ENCODE measurements around the gene HELZ2.
A peak's percentile ranks its signal among the peaks of the same experiment; 100 is the strongest.

The HELZ2 gene

DNA sequence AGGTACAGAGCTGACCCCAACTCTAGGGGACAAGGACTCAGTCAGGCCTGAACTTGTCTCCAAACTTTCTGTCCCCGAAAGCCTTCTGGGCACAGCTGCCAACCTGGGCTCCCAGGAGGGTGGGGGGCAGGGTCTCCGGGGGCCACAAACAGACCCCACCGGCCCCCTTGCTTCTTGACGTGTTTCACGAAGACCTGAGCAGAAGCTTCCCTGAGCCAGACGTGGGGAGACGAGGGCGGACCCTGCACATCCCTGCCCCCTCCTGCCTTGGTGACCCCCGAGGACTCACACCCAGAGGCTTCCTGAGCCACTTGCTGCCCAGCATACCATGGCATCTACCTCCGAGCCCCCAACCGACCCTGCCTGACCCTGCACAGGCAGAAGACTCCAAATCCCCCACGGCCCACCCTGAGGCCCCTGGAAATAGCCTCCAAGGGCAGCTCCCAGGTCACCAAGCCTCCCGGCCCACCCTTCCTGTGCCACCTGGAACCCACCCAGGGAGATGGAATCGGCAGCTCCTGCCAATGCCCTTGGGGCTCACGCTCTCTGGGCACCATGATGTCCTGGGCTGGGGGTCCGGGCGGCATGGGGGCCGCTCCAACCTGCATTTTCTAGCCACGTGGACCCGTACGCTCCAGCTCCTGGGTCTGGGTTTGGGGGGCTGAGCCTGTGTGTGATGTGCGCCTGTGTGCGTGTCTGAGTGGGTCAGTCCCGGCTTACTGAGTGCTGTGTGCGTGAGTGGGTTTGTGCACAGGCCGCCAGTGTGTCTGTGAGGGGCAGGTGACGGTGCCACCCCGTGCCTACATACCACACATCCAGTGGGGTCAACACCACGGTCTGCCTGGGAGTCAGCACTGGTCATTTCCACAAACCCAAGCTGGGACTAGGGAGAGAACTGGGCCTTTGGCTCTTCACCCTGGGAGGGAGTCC lies 34.3 kb downstream of the HELZ2 start:
- no peak for DNase-seq (ENCODE audit: low spot score)

DNA sequence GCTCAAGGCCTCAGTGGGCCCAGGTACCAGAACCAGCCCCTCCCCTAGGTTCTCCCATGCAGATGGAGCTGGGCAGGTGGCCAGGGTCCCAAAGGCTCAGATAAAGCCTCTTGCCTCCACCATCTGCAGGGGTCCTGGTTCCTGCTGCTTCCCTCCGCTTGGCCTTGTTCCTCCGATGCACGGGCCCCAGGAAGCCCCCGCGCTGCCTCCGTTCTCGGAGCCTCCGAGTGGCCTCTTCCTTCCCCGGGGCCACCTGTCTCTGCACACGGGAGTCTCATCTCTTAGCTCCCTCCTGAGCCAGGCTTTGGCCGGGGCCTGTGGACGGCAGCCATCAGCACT lies 35.0 kb downstream of the HELZ2 start:
- DNase-seq (ENCODE audit: low spot score) = no peak

DNA sequence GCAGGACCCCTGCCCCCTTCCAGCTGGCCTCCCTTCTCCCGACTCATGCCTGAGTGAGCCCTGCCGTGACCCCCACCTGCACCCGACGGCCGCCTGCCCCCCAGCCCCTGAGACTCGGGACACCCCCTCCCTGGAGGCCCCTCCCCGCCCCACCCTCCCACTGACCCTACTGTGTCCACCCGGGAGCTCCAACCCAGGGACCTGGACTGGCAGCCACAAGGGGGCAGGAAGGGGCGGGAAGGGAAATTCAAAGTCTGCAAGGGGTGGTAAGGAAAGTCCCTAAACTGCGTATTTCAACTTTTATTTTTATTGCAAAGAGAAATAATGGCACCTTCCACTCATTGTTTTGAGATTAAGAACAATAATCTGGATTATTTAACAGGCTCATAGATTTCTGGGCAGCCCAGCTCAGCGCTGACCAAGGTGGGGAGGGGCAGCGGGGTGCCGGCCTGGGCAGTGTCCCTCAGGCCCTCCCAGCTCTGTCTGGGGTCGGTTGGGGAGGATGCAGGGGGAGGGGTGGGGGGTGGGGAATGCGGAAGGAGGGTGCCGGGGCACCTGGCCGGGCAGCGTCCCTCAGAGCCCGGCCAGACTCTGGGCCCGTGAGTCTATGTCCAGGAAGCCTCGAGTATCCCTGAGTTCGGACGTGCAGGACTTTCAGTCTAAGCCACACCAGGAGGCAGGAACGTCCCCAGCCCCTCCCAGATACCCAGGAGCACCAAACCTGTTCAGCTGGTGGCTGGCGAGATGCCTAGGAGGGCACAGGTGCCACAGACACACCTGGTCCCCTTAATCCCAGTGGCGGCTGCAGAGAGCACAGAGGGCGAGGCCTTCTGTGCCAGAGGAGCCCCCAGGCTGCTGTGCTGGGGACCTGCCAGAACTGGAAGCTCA lies 35.6 kb downstream of the HELZ2 start:
- DNase-seq (ENCODE audit: low spot score) = no peak

DNA sequence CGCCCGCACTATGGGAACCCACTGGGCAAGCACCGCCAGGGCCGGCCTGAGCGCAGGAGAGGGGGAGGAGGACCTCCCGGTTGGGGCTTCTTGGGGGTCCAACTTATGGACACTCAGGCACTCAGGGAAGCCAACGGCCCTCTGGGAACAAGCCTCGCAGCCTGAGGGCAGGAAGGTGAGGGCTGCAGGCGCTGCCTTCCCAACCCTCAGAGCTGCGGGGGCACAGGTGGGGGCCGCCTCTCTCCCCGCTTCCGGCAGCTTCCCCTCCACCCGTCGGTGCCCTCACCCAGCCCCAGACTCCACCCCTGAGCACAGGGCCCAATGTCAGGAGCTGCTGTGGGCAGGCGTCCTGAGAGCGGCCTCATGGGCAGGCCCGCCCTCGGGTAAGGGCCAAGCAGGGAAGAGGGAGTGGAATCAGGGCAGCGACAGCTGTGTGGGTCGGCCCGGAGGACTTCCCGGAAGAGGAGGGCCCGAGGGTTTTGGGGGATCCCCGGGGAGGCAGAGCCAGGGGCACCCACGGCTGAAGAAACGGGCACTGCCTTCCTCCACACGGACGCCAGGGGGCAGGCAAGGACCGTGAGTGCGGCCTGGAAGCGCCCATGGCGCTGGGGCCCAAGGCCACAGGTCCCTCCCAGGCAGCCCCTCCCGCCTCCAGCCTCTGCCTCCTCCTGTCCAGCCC lies 36.4 kb downstream of the HELZ2 start:
- peak; percentile 86 for DNase-seq (ENCODE audit: low spot score)

DNA sequence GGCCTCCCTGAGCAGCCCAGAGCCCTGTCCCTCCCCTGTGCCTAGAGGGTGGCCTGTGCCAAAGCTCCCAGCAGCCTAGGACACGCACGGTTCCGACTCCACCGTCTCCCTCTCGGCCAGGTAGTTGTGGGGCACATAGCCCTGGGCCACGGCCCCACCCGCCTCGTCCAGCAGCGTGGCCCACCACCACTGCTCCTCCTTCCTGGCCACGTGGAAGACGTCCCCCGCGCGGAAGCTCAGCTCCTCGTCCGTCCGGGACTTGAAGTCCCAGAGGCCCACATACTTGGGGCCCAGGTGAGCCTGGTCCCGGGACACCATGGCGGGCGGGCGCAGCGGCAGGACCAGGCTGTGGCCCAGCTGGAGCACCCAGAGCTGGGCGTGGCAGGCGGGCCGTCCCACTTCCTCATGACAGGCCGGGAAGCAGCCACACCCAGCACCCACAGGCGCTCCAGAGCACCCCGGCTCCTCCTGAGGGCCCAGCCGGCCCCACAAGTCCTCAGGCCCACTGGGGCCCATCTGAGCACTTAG lies 37.0 kb downstream of the HELZ2 start, which contains the start of gene PTK6:
TSS of gene PTK6 (minus strand) at position 380 of the 528 bp plus-strand sequence. CDS start at position 318, 62 bp downstream.
- DNase-seq (ENCODE audit: low spot score) = no peak

DNA sequence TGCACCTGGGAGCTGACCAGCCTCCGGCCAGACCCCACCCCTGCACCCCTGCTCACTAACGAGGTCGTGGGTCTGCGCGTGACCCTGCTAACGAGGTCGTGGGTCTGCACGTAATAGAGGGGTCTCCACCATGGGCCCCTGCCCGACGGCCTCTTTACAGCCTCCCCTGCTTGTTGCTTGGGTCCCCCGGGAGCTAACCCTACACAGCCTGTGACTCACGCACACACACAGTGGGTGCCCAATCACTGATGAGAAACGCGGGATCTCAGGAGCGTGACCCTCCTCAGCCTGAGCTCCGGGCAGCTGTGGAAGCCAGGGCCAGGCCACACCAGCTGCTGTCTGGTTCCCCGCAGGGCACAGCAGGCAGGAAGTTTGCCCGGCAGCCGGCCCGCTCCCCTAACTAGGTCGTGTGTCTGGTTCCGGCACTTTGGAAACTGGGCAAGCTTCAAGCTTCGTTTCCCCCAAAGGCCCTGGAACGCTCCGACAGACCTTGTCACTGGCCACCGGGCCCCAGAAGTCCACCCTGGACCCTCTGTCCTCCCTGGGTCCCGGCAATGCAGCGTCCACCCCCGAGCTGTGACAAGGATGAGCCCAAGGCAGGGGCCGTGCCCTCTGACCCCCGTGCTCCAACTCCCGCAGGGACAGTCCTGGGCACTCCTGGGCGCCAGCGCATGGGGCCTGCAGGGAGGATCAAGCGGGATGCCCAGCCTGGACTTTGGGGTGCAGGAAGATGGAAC lies 37.6 kb downstream of the HELZ2 start:
- no peak for DNase-seq (ENCODE audit: low spot score)

DNA sequence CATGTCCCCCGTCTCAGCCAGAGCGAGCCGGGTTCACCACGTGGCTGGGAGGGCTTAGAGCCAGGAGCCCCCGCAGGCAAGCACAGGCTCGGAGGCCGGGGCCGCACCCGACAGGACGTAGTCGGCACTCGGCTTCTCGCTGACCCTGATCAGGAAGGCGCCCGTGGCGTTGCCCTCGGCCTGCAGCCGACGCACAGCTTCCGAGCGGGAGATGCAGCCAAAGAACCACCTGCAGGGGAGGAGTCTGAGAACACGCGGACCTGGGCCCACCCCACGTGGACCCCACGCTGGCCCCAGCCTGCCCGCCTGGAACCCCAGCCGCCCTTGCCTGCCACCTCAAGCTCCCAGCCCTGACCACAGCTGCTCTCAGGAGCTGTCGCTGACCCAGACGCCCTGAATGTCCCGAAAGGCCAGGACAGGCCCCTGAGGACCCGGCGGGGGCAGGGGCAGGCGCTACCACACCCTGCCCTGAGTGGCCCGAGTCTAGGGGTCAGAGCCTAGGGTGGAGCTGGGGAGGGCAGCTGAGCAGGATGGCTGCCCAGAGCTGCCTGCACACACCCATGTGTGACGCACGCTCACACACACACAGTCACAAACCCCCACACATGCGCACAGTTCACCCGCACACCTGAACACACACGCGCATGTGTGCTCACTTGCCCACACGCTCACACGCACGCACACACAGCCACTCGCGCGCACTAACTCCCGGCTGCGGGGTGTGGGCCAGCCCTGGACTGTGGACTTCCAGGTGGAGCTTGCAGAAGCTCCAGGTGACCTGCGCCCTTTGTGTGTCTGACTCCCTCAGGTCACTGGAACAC lies 39.0 kb downstream of the HELZ2 start:
- no peak for DNase-seq (ENCODE audit: low spot score)

DNA sequence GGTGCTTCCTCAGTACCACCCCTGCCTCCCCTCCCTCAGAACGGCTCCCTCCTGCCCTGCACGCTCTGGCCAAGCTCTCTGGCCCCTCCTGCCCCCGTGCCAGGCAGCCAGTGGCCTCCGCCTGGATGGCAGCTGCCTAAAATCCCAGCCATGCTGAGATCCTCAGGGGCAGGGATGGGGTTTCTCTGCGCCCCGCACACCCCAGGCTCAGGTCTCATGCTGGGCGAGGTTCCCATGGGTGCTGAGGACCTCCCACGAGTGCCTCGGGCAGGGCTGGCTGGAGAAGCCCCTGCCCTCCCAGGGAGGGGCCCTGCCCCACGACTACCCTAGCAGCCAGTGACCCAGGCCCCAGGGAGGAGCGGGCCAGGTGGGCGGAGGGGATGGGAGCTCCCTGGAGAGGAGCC lies 39.6 kb downstream of the HELZ2 start:
- DNase-seq (ENCODE audit: low spot score) = no peak

DNA sequence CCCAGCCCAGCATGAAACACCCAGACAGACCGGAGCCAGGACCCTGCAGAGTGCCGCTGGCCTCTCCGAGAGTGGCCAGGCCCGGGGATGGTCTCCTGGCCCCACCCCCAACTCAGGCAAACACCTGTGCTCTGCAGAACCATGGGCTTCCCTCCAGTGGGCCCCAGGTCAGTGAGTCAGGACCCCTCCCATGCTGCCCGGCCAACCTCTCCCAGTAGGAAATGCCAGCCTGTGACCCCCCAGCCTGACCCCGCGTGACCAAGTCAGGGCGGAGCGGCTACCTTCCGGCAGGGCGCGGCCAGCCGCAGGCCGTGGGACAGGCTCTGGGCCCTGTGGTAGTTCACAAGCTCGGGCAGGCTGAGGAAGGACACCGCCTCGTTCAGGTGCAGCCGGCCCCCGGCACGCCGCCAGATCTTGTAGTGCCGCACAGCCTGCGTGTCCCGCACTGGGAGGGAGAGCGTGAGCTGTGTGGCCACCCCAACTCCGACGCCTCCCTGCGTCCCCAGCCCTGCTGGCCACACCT lies 40.1 kb downstream of the HELZ2 start:
- DNase-seq (ENCODE audit: low spot score) = no peak

DNA sequence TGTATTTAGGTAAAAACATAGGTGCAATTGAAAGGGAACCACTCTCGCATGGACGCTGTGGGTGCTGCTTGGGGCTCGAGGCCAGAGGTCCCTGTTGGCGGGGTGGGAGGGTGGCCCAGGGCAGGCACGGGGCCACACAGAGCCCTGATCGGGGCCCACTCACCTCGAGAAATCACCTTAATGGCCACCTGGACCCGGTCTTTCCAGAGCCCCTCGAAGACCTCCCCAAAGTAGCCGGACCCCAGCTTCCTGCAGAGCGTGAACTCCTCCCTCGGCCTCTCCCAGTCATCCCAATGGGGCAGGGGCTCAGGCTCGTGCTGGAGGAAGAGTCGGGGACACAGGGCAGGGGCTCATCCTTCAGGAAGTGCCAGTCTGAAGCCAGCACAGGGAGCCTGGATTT lies 40.7 kb downstream of the HELZ2 start:
- DNase-seq (ENCODE audit: low spot score) = no peak

DNA sequence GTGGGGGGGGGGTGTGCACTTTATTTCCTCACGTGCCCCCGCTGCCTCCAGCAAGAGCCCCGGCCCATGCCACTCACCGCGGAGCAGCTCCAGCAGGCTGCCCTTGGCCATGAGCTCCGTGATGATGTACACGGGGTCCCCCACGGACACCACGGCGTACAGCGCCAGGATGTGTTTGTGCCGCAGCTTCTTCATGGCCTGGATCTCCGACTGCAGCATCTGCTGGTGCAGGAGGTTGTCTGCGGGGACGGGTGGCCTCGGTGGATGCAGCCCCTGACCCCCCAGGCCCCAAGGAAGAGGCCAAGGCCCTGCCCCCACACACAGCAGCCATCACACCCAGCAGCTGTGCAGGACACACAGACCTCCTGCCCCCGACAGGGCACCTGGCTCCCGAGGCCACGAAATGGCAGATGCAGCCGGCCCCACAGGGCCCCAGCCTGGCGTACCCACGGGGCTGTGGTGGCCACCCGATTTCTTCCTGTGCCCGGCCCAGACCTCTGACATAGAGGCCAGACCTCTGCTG lies 41.5 kb downstream of the HELZ2 start:
- DNase-seq (ENCODE audit: low spot score) = no peak

DNA sequence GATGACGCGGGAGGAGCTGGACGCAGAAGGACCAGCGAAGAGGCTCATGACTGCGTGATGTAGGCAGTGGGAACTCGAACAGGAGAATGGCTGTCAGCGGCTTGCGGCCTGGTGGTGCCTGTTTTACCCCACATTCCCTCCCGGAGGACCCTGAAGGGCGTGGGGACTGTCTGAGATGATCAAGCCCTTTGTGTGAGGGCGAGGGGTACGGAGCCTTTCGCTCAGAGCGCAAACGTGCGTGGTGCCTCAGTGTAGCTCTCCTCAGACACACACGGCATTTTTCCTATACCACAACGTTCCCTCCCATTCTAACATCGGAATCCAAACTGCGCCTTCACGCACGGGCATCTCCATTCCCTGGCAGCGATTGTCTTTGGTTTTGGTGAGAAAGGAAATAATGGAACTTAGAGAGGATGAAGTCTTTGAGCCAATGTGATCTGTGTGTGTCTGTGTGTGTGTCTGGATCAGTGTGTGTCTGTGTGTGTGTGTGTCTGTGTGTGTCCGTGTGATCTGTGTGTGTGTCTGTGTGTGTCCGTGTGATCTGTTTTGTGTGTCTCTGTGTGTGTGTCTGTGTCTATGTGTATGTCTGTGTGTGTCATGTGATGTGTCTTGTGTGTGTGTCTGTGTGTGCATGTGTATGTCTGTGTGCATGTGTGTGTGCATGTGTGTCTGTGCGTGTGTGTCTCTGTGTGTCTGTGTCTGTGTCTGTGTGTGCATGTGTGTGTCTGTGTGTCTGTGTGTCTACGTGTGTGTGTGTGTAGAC lies 42.2 kb downstream of the HELZ2 start:
- DNase-seq (ENCODE audit: low spot score) = no peak

DNA sequence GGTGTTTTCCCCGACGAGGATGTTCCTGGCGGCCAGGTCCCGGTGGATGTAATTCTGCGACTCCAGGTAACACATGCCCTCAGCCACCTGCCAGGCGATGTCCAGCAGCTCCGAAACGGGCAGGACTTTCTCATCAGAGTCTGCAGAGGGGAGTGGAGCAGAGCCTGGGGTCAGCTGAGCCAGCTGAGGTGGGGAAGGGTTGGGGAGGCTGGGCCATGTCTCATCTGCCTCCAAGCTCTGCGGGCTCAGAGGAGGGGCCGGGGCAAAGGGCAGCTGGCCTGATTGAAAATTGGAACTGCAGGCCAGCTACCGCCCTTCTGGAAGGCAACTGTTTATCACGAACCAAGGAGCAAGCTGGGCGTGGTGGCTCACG lies 43.3 kb downstream of the HELZ2 start:
- no peak for DNase-seq (ENCODE audit: low spot score)

DNA sequence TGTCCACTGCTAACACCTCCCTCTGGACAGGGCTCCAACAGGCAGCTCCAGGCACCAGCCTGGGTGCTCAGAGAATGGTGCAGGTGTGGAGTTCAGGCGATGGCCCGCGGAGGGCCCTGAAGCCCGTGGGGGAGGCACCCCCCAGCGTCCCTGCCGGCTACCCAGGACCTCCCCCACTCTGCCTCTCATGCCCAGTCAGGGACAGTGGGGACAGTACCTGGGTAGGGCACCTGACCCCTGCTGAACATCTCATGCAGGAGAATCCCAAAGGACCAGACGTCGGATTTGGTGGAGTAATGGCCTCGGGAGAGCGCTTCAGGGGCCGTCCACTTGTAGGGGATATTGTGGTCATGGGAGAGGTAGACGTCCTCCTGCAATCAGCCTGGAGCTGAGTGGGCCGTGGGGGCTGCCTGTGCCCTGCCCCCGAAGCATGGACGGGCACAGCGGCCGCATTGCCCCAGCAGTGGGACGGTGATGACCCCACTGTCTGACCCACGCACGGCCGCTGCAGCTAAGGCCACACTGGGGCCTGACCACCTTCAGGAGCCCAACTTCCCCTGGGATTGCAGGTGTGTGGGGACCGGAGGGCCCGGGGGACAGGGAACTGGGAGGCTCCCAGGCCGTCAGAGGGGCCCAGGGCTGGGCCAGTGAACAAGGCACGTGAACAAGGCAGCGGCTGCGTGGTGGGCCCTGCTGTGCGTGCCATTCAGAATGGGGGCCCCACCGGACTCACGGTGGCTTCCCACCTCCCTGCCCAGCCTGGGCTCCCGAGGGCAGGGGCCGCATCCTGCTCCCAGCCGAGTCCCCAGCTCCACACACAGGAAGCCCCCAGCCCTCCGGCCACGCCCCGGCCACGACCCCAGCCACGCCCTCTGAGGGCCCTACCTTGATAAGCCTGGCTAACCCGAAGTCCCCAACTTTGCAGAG lies 43.9 kb downstream of the HELZ2 start:
- no peak for DNase-seq (ENCODE audit: low spot score)

DNA sequence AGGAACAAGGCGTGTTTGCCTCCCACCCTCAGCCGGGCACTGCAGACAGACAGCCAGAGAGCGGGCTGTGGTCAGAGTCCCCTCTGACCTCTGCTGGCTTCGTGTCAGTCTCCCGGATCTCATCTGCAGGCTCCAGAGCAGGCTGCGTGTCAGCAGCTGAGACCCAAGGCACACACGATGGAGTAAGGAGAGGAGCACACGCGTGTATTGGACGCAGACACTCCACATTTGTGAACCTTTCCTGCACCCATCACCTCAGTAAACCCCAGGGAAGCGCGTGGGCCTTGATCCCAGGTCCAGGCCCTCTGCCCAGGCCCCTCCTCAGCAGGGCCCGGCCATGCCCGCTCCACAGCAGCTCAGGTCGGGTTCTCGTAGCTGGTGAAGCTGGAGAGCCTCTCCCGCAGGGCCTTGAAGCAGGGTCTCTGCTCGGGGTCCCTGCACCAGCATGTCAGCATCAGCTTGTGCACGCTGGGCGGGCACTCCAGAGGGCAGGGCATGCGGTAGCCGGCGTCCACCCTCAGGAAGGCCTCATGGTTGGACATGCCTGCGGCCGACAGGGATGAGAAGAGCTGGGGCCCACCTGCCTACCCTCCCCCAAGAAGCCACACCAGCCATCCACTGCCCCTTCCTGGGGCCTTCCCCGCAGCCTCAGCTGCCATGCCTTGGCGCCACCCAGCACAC lies 44.7 kb downstream of the HELZ2 start:
- DNase-seq (ENCODE audit: low spot score) = no peak

DNA sequence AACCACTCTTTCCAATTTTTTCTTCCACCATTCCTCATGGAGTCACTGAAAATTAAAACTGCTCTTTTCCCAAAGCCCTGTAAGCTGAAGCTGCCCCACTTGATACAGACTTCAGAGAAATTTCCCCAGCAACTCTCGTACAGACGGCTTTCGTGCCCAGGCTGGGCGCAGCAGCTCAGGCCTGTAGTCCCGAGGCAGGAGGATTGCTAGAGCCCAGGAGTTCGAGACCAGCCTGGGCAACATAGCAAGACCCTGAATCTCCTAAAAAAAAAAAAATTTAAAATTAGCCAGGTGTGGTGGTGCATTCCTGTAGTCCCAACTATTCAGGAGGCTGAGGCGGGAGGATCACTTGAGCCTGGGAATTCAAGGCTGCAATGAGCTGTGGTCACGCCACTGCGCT lies 46.9 kb downstream of the HELZ2 start:
- no peak for DNase-seq (ENCODE audit: low spot score)

DNA sequence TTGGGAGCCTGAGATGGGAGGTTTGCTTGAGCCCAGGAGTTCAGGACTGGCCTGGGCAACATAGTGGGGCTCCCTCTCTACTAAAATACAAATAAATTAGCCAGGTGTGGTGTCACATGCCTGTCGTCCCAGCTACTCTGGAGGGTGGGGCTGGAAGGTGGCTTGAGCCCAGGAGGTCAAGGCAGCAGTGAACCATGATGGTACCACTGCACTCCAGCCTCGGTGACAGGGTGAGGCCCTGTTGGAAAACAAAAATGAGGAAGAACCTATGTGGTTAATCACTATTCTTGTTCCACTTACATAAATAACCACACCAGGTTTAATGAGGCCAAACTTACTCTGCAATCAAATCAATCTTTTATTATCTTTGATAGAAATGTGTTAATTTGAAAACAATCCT lies 48.1 kb downstream of the HELZ2 start:
- DNase-seq (ENCODE audit: low spot score) = no peak

Measured in SK-N-DZ (cell line).